Right lobe of liver (tissue), 6 donors: Measurements from ENCODE around the gene LTC4S. TPM values are rescaled to one million over a fixed set of nuclear protein-coding genes. Genes with fewer than 3 reads are reported as not detected.

ENCODE experiments used
- ATAC-seq, 4 donors: fragments of 200-7000 bp; cut with Tn5 transposase; one replicate each; pipeline ENCODE4 v1.9.1; 2020; ENCODE audit warnings: mild to moderate bottlenecking in 4 of 4, moderate library complexity in 4 of 4
- DNase-seq, 3 donors: peaks; one replicate each; pipeline ENCODE4 v3.0.0-alpha.2; 2020
- H3K27ac ChIP-seq, 3 donors: fragments of 200-600 bp; one replicate each; pipeline ENCODE4 v1.8.0; 2022
- H3K27me3 ChIP-seq, 2 donors: fragments of 200-600 bp; one replicate each; pipeline ENCODE4 v1.8.0; 2022
- H3K36me3 ChIP-seq, 4 donors: fragments of 200-600 bp; sonication (generic) in 1 of 4; one replicate each; pipeline versions ENCODE4 v1.5.1 to v1.8.0; 2017 to 2022; ENCODE audit warnings: control low read depth in 1 of 4
- H3K4me1 ChIP-seq, 4 donors: fragments of 200-600 bp; sonication (generic) in 1 of 4; one replicate each; pipeline versions ENCODE4 v1.5.1 to v1.8.0; 2017 to 2022; ENCODE audit warnings: control low read depth in 1 of 4
- H3K4me3 ChIP-seq, 3 donors: fragments of 200-600 bp; one replicate each; pipeline ENCODE4 v1.8.0; 2022
- H3K9me3 ChIP-seq, 4 donors: fragments of 200-600 bp; sonication (generic) in 1 of 4; one replicate each; pipeline versions ENCODE4 v1.5.1 to v1.8.0; 2017 to 2022; ENCODE audit warnings: control low read depth in 1 of 4
- CTCF ChIP-seq, 4 donors: fragments of 200-600 bp in 3 of 4; fragments of 450-650 bp in 1 of 4; IDR thresholded peaks; one replicate each; pipeline versions ENCODE4 v1.5.1 to v1.8.0; 2016 to 2022; ENCODE audit warnings: antibody characterized with exemption in 4 of 4, mild to moderate bottlenecking in 2 of 4
- POLR2A ChIP-seq: fragments of 450-650 bp; IDR thresholded peaks from one replicate; pipeline ENCODE4 v1.6.1; 2017; ENCODE audit warnings: antibody characterized with exemption, mild to moderate bottlenecking
- WGBS: methylation state at CpG from one replicate; pipeline ENCODE4 v1.1.6; 2018; ENCODE audit warnings: low coverage, low lambda C conversion rate; ENCODE audit not compliant: insufficient coverage; ENCODE audit errors: missing lambda C conversion rate; 5-methylcytosine and 5-hydroxymethylcytosine counted together
- intact Hi-C, 2 donors: fragments of 100-400 bp; cut with DNase I; formaldehyde crosslinking; loops; one replicate each; pipeline versions ENCODE4 v1.11.2 to v1.14.1; 2022
- total RNA-seq, 6 experiments: library from RNA; depleted of rRNA in 2 of 6; stranded (reverse); fragments of >200 nt in 2 of 6; fragmentation: NEBNext Ultra II Directional in 3 of 6; extraction: Animal tissue kit (Norgen Biotek cat#: 25700) in 3 of 6; gene quantifications; one replicate each; pipeline versions ENCODE4 v1.1.0 to v1.2.4, GENCODE V29; 2016 to 2023
- donor health status: DM: no; HTN: yes; CAD: no.
- donor health status: DM: no; HTN: no; CAD: no.
- donor health status: DM: no; HTN: no; CAD: no.
- donor health status: DM: no; HTN: yes; CAD: no.
- donor health status: DM: no; HTN: yes; CAD: no.

The LTC4S gene
- total RNA-seq, 6 experiments from 2014 or later, result 0.73 to 1.7 (median 1.4) TPM; not detected in 1

- Histone ChIP-seq H3K27ac (no peak overlapping the region), H3K9me3 (no peaks in the 10 kb centered on the region), H3K36me3 (peaks cover 15 to 100% (median 74%) of the 10 kb centered on the region in 4 donors), H3K4me3 (no peak overlapping the region), H3K4me1 (peaks cover 0 to 75% (median 19%) of the 10 kb centered on the region in 4 donors), H3K27me3 (no peaks in the 10 kb centered on the region)
- intact Hi-C loops, result no loop called here
- no peak for DNase-seq
- TF ChIP-seq POLR2A (peak; percentile 42), CTCF (IDR thresholded peaks at IDR 0.05) (no peak)
- 80% methylated on average over 2 of the region's 3 CpGs for WGBS
- no peak for ATAC-seq
Measured at GRCh38 chr5:179828756-179829421, 35.1 kb downstream of the LTC4S start.

GRCh38 chr5:179829732-179830435 is 36.1 kb downstream of the LTC4S start:
- Histone ChIP-seq H3K27ac (no peak overlapping the region), H3K36me3 (peaks cover 15 to 92% (median 66%) of the 10 kb centered on the region in 4 donors), H3K4me1 (peaks cover 0 to 65% (median 14%) of the 10 kb centered on the region in 4 donors), H3K27me3 (no peaks in the 10 kb centered on the region), H3K9me3 (no peaks in the 10 kb centered on the region), H3K4me3 (no peak overlapping the region)
- no peak for DNase-seq
- 51% methylated on average over 6 of the region's 7 CpGs for WGBS
- peak in 2 of 4 donors; percentile 7 to 14 for ATAC-seq
- intact Hi-C loops, result no loop called here
- TF ChIP-seq CTCF (IDR thresholded peaks at IDR 0.05), result no peak
- no peak for TF ChIP-seq POLR2A

GRCh38 chr5:179830818-179831468 is 37.2 kb downstream of the LTC4S start:
- Histone ChIP-seq H3K27me3 (no peaks in the 10 kb centered on the region), H3K27ac (no peak overlapping the region), H3K4me1 (peaks cover 0 to 55% (median 9%) of the 10 kb centered on the region in 4 donors), H3K4me3 (no peak overlapping the region), H3K36me3 (peaks cover 15 to 87% (median 59%) of the 10 kb centered on the region in 4 donors), H3K9me3 (no peaks in the 10 kb centered on the region)
- no peak for DNase-seq
- no peak for ATAC-seq
- WGBS, result 87% methylated on average over 7 of the region's 7 CpGs
- intact Hi-C loops, result no loop called here
- TF ChIP-seq POLR2A, result peak; percentile 10
- no peak for TF ChIP-seq CTCF (IDR thresholded peaks at IDR 0.05)

- no peak overlapping the region for H3K4me3 ChIP-seq
- H3K27me3 ChIP-seq, result no peaks in the 10 kb centered on the region
- H3K27ac ChIP-seq, result peak overlapping the region in 1 of 3 donors; percentile 2
- intact Hi-C loops, result no loop called here
- H3K36me3 ChIP-seq, result peaks cover 16 to 87% (median 58%) of the 10 kb centered on the region in 4 donors
- DNase-seq, result no peak
- peak; percentile 17 to 59 (median 45) for ATAC-seq
- 64% methylated on average over 8 of the region's 20 CpGs for WGBS
- H3K4me1 ChIP-seq, result peaks cover 0 to 60% (median 7%) of the 10 kb centered on the region in 4 donors
- no peaks in the 10 kb centered on the region for H3K9me3 ChIP-seq
- TF ChIP-seq CTCF (IDR thresholded peaks at IDR 0.05) (peak; percentile 8 to 24 (median 14)), POLR2A (peak; percentile 32)
Measured at GRCh38 chr5:179832039-179832745, 38.4 kb downstream of the LTC4S start.
